ENCODE results near the gene TCF7.

TCF7 gene

DNA sequence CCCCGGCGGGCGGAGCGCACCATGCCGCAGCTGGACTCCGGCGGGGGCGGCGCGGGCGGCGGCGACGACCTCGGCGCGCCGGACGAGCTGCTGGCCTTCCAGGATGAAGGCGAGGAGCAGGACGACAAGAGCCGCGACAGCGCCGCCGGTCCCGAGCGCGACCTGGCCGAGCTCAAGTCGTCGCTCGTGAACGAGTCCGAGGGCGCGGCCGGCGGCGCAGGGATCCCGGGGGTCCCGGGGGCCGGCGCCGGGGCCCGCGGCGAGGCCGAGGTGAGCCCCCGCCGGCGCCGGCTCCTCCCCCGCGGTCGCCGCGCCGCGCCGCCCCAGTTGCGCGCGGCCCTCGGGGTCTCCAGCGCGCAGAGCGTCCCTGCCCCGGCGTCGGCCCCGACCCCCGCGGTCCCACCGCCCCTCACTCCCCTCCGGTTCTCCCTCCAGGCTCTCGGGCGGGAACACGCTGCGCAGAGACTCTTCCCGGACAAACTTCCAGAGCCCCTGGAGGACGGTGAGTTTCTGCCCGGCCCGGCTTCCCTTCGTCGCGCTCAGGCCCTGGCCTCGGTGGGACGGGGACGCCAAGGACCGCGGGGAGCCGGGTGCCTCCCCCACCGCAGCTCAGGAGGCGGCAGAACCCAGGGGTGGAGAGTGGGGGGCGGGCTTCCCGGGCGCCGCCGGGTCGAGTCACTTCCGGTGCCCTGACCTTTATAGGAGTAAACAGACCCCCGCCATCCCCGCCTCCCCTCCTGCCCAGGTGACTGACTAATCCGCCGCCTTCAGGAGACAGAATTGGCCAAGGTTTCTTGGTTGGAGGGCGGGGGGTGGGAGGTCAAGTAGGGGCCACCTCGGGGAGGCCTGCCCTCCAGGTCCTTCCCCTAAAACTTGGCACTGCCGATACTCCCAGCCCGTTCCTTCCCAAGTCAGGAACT, 665 bp downstream of the TCF7 start:
- DNase-seq, result peak; percentile 83

GRCh38 chr5:134115806-134116175, 1.3 kb downstream of the TCF7 start:
- DNase-seq, result no peak

- no peak for DNase-seq
Measured at GRCh38 chr5:134116286-134116685, 1.8 kb downstream of the TCF7 start.

DNA sequence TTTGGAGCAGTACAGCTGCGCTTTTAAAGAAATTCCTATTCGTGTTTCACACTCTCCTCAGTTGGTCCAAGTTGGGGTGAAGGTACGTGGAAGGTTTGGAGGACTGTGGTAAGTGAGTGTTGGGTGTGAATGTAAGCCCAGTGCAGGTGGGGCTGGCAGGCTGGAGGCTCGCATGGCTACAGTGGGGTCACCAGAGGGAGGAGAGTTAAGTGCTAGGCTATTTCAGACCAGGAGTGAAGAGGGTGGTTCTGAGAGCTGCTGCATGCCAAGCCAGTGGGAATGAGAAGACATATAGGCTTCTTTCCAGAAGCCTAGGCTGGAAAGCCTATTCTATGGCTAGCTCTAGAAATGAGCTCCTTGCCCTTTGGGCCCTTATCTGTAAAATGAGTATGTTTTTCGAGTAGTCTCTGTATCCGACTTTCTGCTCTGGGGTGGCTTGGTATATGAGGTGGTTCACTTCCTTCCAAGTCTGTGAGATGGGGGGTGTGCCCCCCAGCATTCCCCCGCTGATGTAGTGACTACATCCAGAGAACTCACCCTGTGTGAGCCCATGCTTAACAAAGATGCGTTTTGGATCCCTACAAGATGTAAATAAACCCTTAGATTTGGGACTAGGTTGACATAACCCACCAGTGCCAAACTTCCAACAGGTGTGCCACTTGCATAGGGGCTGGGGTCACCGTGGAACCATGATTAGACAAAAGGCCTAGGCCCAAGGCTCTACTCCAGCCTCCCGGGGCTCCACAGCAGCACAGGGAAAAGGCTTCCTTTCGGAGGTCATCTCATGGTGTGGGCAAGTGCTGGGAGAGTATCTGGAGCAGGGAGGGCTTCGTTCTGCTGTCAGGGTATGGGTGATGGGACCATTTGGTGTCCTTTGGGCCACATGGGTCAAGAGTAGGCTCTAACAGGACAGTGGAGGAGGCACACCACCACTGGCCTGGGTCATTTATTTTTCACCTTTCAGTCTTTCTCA, 2.6 kb downstream of the TCF7 start:
- no peak for DNase-seq

DNA sequence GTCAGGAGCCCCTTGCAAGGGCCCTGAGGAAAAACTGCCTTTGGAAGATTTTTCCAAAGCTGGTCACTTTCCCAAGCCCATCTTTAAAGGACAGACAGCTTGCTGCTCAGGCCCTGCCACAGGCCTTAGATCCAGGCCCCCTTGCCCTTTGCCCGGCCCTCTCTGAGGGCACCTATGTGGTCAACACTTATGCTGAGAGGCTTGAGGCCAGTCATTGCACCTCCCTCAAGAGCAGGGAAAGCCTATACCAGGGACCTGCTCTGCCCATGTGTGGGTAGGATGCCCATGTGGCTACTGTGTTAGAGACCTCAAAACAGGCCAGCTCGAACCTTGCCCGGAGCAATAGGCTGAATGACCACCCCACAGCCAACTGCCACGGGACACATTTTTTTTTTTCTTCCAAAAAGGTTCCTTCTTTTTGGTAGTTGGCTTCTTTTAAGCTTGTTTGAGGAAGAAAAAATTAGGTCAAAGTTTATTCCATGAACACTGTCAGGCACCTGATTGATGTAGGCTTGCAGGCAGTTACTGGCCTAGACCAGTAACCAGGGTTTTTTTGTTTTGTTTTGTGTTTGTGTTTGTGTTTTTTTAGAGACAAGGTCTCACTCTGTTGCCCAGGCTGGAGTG, 3.8 kb downstream of the TCF7 start:
- no peak for DNase-seq

GRCh38 chr5:134119720-134120119, 5.2 kb downstream of the TCF7 start:
- no peak for DNase-seq

- DNase-seq, result no peak
Measured at GRCh38 chr5:134120386-134121138, 6.1 kb downstream of the TCF7 start.

DNA sequence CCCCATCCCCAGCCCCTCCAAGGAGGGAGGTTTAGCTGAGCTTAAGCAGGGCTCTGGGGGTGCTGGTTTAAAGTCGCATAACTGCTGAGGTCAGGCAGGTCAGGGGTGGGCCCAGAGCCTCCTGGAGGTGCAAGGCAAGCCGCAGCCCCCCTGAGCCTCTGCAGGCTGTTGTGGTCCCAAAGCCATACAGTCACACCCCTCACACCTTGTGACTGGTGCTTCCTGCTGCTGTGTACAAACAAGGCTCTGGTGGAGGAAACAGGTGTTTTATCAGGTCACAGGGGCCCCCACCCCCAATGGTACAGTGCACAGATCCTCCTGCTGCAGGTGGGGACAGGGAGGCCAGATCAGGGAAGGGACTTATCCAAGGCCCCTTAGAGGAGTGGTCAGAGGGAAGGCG, 8.0 kb downstream of the TCF7 start:
- DNase-seq, result peak; percentile 74

DNA sequence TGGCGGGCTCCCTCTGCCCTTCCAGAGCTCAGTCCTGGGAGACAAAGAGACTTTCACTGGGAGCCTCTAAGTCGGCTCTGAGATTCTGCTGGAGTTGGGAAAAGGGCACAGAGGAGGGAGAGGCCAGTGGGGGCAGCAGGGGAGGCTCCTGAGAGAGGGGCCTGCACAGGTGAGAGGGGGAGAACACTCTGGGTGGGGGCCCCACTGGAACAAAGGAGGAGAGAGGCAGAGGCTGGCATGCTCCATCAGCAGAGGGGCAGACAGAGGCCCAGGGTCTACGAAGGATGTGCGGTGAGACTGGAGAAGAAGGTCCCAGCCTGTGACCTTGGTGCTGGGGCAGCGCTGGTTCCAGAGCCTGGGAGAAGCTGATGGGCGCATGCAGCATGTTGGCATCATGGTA, 8.9 kb downstream of the TCF7 start:
- DNase-seq, result no peak

- peak; percentile 61 for DNase-seq
Measured at GRCh38 chr5:134124289-134125038, 10.0 kb downstream of the TCF7 start.

DNA sequence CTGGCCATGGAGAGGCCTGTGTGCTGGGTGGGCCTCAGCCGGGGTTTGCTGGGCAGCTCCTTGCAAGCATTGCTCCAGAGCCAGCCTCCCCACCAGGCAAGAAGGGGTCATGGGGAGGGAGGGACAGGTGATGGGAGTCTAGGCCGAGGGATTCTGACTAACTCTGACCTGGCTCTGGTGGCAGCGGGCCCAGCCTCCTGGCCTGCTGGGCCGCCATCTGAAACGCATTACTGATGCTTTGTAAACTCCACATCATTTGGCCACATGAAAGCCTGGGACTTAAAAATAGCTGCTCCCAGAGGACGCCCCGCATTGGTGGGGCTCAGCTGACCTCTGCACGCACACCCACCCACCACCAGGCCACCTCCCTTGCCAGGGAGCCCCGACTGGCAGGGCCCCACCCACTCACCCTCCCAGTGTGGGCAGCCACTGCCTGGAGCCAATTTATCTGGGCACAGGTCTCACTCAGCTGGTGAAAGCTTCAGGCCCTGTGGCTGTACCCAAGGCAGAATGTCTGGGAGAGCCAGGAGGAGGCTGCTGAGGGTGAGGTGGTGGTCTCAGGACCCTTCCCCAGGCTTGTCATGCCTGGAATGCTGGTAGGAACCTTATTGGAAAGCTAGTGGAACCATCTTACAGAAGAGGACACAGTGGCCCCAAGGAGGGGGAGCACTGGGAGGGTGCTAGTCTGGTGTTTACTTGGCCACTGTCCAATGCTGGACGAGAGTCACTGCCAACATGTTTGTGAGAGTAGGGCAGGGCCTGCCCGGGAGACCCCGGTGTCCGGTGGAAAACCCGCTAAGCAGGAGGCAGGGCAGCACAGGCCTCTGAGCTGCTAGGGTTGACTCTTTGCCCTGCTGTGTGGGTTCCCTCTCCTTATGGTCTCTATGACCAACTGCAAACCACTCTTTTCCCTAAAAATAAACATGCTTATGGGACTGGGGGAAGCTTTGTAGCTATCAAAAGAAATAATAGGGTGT, 10.8 kb downstream of the TCF7 start:
- no peak for DNase-seq

DNA sequence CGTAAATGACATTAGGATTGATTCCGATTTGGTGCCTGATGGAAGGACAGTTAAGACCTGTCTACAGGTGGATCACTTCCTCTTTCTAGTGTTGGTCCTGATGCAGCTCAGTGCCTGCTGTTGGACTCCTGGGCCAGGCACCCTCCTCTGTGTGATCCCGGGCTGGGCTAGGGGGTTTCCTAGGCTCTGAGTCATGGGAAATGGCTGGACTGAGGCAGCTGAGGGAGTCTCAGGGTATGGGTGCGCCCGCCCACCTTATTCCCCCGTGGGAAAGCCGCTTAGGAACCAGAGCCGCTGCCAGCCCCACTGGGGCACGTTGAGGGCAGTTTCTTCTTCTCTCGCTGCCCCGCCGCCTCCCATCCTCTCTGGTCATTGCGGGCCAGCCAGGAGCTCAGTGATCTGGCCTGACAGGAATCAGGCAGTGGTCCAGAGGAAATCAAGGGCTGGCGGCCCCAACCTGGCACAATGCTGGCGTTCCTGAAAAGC, 12.9 kb downstream of the TCF7 start:
- DNase-seq, result peak; percentile 56

- DNase-seq, result no peak
Measured at GRCh38 chr5:134127988-134128647, 13.6 kb downstream of the TCF7 start.

- no peak for DNase-seq
Measured at GRCh38 chr5:134128648-134128995, 14.1 kb downstream of the TCF7 start.

- DNase-seq, result peak; percentile 47
Measured at GRCh38 chr5:134129411-134130238, 15.1 kb downstream of the TCF7 start.

DNA sequence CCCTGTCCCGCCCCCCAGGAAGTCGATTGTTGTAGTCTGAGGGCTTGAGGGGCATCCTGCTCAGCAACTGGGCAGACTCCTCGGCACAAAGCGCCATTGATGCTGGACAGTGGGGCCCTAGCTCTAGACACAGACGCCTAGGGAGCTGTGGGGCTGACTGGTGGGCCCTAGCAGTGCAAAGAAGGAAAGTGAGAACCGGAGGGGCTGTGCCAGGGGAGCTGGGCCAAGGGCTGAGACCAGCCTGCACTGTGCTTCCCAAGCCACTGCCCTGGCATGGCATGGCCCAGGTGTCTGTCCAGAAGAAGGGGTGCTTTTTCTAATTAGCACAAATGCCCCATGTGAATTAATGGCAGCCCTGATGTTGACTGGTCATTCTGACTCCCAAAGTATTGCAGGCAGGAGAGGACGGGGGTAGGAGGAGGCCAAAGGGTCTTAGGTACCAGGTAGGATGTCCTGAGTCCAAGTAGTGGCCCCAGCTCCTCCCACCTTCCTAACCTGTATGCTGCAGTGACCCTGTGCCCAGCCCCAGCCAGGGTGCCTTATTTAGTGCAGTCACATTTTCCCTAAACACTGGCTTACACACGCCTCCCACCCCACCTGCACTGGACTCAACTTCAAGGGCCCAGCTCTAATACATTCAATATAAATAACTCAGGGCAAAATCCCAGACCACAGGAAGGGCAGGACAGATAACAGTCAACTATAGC, 15.9 kb downstream of the TCF7 start:
- DNase-seq, result no peak

GRCh38 chr5:134131165-134131564, 16.7 kb downstream of the TCF7 start:
- DNase-seq, result no peak

All from CD4-positive, alpha-beta T cell treated with Interleukin-17A for 1 hour (primary cell).